Measurements from ENCODE around the gene BMPR1A. TPM values are rescaled to one million over a fixed set of nuclear protein-coding genes. Genes with fewer than 3 reads are reported as not detected.
A peak's percentile ranks its signal among the peaks of the same experiment; 100 is the strongest.
"Not testable (repeated sequence)": the region's sequence is repeated elsewhere in the genome, so short reads cannot be mapped to it uniquely, and the experiment has no call there.

Gene BMPR1A
- polyA plus RNA-seq, 4 donors = 64.5 to 79.4 (median 71.1) TPM

- DNase-seq (ENCODE audit: low read depth in 4 of 4, low spot score in 2 of 4) = no peak
Measured at GRCh38 chr10:86830043-86830591, 73.7 kb downstream of the BMPR1A start.

DNA sequence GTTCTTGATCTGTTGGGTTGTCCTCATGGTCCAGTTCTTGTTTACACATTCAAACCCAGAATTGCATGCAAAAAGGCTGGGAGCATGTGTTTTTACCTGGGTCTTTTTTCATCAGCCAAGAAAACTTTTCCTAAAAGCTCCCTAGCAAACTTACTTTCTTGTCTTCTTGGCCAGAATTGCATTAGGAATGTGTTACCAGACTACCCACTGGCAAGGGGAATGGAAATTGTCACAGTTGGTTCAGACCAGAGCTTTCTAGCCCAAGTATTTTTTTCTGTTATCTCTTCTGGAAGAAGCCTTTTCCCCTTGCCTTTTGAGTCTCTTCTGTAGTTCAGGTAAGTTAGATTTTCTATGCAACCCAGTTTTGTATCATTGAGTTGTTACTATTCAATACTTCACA is 77.5 kb downstream of the BMPR1A start:
- no peak for DNase-seq (ENCODE audit: low read depth in 4 of 4, low spot score in 2 of 4)

GRCh38 chr10:86836044-86836443 is 79.6 kb downstream of the BMPR1A start:
- DNase-seq (ENCODE audit: low read depth in 4 of 4, low spot score in 2 of 4) = no peak

DNA sequence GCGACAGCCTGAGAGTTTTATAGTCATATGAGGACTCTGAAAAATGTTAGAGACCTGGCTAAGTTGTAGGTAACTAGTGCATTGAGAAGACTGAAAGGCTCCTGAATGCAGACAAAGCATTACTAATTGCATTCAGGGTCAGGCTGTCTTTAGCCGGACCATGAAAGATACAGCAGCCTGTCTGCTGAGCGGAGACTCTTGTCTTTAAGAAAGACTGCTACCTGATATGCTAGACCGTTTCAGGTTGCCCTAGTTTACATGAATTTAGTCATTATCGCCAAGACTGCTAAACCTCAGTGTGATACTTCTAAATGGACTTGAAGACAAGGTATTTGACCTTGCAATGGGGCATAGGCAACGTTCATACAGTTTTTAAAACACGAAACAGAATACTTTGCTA is 81.2 kb downstream of the BMPR1A start:
- peak in 2 of 4 donors; percentile 23 to 28 for DNase-seq (ENCODE audit: low read depth in 4 of 4, low spot score in 2 of 4)

DNA sequence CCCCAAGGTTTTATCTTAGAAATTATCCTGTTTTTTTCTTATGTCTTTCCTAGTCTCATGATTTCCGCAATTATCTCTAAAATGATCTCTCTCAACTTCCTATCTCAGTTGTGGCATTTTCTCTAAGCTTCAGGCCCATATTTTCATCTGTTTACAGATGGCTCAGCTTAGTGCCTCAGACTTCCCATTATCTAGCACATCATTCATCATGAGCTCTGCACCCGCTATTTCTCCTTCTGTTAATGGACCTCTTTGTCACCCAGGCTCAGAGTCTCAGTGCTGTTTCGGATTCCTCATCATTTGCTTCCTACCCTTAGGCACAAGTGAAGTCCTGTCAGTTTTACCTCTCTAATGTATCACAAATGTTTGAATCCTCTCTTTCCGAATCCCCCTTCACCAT is 84.1 kb downstream of the BMPR1A start:
- DNase-seq (ENCODE audit: low read depth in 4 of 4, low spot score in 2 of 4) = no peak

GRCh38 chr10:86846088-86846487 is 89.7 kb downstream of the BMPR1A start:
- no peak for DNase-seq (ENCODE audit: low read depth in 4 of 4, low spot score in 2 of 4)

GRCh38 chr10:86848747-86849146 is 92.3 kb downstream of the BMPR1A start:
- DNase-seq (ENCODE audit: low read depth in 4 of 4, low spot score in 2 of 4) = no peak

GRCh38 chr10:86849181-86849894 is 92.9 kb downstream of the BMPR1A start:
- DNase-seq (ENCODE audit: low read depth in 4 of 4, low spot score in 2 of 4) = no peak

GRCh38 chr10:86850481-86850880 is 94.1 kb downstream of the BMPR1A start:
- no peak for DNase-seq (ENCODE audit: low read depth in 4 of 4, low spot score in 2 of 4)

- DNase-seq (ENCODE audit: low read depth in 4 of 4, low spot score in 2 of 4) = no peak
Measured at GRCh38 chr10:86851328-86852207, 95.1 kb downstream of the BMPR1A start.

- not testable (repeated sequence) for DNase-seq (ENCODE audit: low read depth in 4 of 4, low spot score in 2 of 4)
Measured at GRCh38 chr10:86853582-86853981, 97.2 kb downstream of the BMPR1A start.

DNA sequence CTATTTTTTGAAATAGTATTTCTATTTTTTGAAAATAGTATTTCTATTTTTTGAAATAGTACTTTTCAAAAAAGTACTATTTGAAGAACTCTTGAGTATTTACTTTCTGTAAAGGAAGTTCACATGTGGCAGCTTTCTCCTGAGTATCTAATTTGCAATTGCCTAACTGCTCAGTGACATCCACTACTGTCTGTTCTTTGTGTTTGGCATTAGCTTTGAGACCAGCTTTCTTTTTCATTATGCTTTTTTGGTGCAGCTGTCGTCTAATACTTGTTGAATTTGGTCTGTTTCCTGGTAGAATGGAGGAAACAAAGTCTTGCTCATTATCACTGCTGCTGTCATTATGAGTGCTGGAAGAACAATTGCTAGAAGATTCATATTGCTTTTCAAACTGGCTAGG is 99.1 kb downstream of the BMPR1A start:
- DNase-seq (ENCODE audit: low read depth in 4 of 4, low spot score in 2 of 4) = no peak

DNA sequence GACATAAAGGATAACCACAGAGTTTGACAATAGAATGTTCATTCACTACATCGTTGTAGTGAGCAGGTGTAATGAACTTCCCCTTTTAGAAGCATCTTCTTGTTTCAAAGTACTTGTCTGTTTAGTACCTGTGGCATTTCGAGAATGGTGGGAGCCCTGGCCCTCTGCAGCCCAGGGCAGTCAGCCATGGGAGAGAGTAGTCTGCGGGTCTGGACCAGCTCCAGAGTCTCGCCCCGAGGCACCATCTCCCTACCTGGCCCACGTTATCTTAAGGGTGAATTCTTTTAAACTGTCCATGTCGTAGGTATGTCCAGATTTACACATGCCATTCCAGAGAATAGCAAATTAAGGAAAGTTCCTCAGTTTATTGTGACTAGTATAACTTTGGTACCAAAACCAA is 99.7 kb downstream of the BMPR1A start:
- no peak for DNase-seq (ENCODE audit: low read depth in 4 of 4, low spot score in 2 of 4)

GRCh38 chr10:86857128-86857721 is 100.8 kb downstream of the BMPR1A start:
- DNase-seq (ENCODE audit: low read depth in 4 of 4, low spot score in 2 of 4) = no peak

DNA sequence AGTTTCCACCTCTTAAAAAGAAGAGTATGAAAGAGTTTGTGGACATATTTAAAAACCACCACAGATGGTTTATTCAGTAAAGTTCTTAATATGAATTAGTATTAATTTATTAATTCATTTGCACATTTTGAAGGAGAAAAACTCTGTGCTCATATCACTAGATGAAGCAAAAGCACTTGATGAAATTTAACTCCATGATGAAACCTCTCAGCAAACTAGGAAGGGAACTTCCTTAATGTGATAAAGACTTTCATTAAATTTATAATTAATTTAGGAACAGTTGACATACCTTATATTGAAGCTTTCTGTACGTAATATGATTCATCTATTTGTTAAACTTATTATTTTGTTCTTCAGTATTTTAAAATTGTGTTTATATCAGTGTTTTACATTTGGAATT is 101.6 kb downstream of the BMPR1A start:
- DNase-seq (ENCODE audit: low read depth in 4 of 4, low spot score in 2 of 4) = no peak

DNA sequence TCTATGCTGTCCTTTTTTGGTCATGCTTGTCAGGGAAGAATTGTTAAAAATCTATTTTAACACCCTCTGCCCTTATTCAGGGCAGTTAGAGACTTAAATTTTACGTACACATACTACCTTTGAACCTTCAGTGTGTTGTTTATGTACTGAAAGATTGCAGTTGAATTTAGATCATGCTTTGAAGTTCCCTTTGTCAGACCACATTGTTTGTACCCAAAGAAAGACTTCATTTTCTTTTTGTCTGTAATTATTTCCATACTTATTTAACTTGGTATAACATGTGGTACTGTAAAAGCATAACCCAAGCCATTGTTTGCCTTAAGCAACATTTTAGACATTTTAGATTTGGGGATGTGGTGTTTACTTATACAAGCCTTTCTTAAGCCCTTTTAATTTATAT is 104.9 kb downstream of the BMPR1A start:
- DNase-seq (ENCODE audit: low read depth in 4 of 4, low spot score in 2 of 4) = no peak

DNA sequence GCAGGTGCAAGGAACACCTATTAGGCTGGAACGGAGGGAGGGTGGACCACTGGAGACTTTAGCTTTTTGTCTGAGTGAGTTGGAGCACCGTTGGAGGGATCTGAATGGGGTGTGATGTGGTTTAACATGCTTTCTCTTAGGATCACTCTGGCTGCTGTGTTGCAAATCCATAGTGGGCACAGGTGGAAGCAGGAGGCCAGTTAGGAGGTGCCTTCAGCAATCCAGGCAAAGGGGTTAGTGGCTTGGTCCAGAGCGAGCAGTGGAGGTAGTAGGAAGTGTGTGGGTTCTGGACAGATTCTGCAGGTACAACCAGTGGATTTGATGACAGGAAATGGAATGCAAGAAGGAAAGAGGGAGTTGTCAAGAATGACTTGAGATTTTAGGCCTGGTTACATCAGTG is 106.0 kb downstream of the BMPR1A start:
- DNase-seq (ENCODE audit: low read depth in 4 of 4, low spot score in 2 of 4) = no peak

DNA sequence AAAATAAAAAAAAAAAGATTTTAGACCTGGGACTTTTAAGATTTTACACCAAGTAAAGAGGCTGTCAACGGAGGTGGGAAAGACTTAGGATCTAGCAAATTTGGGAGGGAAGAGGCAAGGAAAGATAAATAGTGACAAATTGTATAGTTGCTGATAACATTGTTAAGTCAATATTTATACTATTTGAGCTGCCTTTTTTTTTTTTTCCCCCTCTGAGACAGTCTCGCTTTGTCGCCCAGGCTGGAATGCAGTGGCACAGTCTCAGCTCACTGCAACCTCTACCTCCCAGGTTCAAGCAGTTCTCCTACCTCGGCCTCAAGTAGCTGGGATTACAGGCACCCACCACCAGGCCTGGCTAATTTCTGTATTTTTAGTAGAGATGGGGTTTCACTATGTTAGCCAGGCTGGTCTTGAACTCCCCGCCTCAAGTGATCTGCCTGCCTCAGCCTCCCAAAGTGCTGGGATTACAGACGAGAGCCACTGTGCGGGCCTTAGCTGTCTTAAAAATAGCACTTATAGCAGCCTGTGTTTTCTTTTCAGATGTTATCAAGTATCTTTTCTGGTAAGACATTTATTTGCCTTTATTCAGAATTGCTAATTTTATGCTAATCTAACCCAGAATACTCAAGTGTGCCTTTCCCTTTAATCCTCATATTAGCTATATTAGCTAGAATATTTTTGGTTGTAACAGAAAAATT is 106.5 kb downstream of the BMPR1A start:
- no peak for DNase-seq (ENCODE audit: low read depth in 4 of 4, low spot score in 2 of 4)

DNA sequence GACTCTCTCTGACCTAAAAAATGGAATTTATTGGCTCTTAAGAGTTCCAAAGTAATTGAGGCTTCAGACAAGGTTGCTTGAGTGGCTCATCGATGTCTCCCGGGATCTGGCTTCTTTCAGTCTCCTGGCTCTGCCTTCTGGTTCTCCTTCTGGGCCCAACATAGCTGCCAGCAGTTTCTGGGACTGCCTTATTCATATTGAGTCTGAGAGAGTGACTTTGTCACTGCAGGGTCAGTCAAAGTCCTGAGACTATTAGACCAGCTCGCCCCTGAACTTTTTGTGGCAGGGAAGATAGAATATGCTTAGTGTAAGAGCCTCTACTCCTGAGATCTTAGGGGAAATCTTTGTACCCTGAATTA is 107.0 kb downstream of the BMPR1A start:
- no peak for DNase-seq (ENCODE audit: low read depth in 4 of 4, low spot score in 2 of 4)

GRCh38 chr10:86865011-86865811 is 108.8 kb downstream of the BMPR1A start:
- not testable (repeated sequence) for DNase-seq (ENCODE audit: low read depth in 4 of 4, low spot score in 2 of 4)
